Limb (tissue), 2 donors: ENCODE data around the gene SMARCB1.

Experiments used
- DNase-seq, 2 donors: peaks; one replicate each; pipeline ENCODE4 v3.0.0-alpha.2; 2016; ENCODE audit errors: extremely low spot score in 2 of 2

The SMARCB1 gene

DNA sequence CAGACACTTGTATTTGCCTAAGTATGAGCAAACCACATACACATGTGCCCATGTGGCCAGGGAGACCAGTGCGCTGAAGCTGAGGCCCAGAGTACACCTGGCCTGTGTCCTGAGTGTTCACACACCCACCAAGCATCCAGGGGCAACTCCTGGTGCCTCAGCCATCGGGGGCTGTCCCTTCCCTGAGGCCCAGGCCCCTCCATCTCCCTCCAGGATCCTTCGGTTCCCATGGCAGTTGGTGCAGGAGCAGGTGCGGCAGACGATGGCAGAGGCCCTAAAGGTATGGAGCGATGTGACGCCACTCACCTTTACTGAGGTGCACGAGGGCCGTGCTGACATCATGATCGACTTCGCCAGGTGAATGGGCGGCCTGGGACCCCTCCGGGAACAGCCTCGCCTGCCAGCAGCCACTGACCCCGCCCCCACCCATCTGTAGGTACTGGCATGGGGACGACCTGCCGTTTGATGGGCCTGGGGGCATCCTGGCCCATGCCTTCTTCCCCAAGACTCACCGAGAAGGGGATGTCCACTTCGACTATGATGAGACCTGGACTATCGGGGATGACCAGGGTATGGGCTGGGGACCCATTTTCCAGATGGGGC lies 6.5 kb upstream of the SMARCB1 start:
- DNase-seq = no peak

DNA sequence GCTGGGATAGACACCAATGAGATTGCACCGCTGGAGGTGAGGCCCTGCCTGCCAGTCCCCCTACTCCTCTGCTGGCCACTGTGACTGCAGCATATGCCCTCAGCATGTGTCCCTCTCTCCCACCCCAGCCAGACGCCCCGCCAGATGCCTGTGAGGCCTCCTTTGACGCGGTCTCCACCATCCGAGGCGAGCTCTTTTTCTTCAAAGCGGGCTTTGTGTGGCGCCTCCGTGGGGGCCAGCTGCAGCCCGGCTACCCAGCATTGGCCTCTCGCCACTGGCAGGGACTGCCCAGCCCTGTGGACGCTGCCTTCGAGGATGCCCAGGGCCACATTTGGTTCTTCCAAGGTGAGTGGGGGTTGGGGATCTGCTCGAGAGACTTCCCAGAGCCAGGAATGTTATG lies 5.7 kb upstream of the SMARCB1 start:
- peak in 1 of 2 donors; percentile 55 for DNase-seq

DNA sequence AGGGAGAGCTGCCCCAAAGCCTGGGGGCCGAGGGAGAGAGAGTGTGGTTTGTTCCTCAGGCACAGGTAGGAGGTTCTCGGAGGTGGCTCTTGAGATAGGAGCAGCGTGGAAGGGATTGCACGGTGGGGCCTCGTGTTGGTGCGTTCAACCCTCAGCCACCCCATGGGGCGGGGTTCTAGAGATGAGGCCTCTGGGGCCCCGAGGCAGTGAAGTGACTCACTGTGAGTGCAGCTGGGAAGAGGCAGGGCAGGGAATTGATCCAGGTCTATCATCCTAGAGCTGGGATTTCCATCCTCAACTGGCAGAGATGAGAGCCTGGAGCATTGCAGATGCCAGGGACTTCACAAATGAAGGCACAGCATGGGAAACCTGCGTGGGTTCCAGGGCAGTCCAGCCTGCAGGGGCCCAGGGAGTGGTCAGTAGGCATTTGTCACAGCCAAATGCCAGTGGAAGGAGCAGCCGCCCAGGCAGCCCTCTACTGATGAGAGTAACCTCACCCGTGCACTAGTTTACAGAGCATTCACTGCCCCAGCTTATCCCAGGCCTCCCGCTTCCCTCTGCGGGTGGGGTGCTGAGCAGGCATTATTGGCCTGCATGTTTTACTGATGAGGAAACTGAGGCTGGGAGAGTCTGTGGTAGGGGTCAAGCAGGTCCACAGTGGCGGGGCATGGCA lies 5.1 kb upstream of the SMARCB1 start:
- DNase-seq = no peak

DNA sequence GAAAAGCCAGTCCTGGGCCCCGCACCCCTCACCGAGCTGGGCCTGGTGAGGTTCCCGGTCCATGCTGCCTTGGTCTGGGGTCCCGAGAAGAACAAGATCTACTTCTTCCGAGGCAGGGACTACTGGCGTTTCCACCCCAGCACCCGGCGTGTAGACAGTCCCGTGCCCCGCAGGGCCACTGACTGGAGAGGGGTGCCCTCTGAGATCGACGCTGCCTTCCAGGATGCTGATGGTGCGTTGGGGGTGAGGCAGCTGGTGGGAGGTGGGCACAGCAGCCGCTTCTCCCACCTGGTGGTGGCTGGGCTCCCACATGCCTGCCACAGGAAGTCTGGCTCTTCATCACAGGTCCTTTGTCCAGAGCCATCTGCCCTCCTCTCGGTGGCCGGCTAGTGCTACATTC lies 4.5 kb upstream of the SMARCB1 start:
- DNase-seq = no peak

DNA sequence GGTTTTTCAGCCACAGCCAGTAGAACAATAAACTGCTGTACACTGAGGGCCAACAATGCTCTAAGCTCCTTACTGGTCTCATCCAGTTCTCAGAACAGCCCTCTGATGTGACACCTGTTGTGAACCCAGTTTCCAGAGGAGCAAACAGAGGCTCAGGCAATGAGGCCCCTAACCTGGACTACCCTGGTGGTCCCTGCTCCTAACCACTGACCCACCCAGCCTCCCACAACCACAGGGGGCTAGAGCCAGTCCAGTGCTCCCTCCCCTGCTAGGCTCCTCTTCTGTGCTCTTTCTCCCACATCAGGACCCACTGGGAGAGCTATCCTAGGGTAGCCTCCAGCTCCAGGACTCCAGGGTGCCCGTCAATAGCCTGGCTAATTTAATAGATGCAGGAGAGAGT lies 4.1 kb upstream of the SMARCB1 start:
- DNase-seq = no peak

DNA sequence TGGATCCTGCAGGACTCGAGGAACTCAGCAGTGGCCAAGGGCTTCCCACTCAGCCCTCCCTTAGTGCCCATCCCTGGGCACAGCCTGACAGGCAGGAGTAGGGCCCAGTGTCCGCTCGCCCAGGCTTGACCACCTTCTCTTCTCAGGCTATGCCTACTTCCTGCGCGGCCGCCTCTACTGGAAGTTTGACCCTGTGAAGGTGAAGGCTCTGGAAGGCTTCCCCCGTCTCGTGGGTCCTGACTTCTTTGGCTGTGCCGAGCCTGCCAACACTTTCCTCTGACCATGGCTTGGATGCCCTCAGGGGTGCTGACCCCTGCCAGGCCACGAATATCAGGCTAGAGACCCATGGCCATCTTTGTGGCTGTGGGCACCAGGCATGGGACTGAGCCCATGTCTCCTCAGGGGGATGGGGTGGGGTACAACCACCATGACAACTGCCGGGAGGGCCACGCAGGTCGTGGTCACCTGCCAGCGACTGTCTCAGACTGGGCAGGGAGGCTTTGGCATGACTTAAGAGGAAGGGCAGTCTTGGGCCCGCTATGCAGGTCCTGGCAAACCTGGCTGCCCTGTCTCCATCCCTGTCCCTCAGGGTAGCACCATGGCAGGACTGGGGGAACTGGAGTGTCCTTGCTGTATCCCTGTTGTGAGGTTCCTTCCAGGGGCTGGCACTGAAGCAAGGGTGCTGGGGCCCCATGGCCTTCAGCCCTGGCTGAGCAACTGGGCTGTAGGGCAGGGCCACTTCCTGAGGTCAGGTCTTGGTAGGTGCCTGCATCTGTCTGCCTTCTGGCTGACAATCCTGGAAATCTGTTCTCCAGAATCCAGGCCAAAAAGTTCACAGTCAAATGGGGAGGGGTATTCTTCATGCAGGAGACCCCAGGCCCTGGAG lies 3.3 kb upstream of the SMARCB1 start:
- peak in 1 of 2 donors; percentile 20 for DNase-seq

DNA sequence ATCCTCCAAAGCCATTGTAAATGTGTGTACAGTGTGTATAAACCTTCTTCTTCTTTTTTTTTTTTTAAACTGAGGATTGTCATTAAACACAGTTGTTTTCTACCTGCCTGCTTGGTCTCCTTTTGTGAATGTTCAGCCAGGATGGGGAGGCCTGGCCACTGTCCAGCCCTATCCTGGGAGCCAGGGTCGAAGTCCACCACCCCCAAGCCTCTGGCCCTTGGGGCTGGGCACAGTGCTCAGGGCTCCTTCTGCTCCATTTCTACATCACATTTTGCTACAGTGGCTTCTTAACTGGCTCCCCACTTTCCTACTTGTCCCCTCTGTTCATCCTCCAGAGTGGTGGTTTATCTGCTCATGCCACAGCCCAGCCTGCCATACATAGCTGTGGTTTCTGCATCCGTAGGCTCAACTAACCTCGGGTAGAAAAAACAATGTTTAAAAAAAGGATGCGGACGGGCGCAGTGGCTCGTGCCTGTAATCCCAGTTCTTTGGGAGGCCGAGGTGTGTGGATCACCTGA lies 2.5 kb upstream of the SMARCB1 start:
- DNase-seq = no peak

DNA sequence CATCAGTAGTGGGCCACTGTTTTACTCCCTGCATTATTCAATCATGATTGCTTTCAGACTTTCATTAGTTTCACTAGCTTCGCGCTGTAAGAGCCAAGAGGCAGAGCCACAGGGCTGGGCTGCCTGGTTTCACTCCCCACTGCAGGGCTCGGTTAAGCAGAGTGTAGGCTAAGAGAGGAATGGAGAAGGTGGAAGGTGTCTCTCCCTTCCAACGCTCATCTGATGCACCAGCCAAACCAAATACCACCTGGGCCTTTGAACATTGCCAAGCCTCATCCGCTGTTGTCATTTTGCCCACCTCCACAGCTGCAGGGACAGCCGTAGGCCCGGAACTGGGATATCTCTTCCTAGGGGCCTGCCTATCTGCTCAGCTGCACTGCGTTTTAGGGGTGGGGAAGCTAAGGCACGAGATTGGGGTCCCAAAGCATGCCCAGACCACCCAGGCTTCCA lies 480 bp upstream of the SMARCB1 start:
- DNase-seq = no peak

DNA sequence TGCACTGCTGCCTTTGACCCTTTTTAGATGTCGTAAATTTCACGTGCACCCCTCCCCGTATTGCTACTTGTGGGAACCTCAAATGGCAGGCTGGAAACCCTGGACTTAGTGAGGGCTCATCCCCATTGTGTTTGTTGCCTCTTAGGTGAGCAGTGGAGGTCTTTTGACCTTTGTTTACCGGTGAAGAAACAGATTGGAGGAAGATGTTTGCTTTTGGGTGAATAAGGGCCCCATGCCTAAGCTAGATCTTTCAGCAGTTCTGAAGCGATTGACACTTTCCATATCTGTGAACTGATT lies 782 bp downstream of the SMARCB1 start:
- no peak for DNase-seq

DNA sequence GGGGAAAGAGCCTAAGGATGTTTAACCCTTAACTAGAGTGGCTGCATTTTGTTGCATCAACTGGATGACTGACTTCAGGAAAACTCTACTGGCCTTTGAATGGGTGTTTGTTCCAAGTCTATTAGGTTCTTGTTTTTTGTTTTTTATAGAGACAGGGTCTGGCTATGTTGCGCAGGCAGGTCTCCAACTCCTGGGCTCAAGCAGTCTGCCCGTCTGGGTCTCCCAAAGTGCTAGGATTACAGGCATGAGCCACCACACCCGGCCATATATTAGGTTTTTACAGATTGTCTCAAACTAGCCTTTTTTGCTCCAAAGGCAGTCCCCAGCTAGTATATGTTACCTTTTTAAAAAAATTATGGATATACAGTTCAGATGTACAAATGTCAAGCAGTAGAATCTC lies 1.1 kb downstream of the SMARCB1 start:
- DNase-seq = no peak

DNA sequence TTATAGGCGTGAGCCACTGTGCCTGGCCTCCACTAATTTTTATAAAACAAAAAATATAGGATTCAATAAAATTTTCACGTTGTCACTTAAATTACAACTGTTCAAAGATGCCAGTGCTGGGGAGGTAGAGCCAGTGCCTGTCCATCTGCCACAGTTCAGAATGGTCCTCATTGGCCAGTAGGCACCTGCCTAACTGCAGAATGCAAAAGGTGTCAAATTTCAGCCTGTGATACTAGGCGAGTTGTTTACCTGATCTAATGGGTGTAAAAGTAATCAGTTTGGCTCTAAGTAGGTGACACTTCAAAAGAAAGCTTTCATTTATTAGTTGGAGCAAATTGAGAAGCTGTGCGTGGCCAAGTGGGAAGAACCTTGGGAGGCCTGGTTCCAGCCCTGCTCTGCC lies 2.4 kb downstream of the SMARCB1 start:
- no peak for DNase-seq

DNA sequence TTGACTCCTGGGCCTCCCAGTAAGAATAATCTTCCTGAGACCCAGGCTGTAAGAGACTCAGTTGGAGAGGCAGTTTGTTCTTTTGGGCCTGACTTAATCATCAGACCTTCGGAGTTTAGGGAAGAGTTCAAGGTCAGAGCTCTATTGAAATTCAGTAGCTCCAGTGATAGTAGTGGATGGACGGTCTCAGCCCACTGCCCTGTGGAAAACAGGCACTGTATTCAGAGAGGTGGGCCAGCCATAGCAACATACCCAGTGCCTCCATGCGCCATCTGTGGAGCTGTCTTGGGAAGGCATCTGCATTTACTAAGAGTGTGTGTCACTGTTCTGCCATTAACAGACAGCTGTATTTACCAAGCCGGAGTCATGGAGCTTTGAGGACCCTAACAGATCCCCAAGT lies 2.9 kb downstream of the SMARCB1 start:
- peak in 1 of 2 donors; percentile 25 for DNase-seq

DNA sequence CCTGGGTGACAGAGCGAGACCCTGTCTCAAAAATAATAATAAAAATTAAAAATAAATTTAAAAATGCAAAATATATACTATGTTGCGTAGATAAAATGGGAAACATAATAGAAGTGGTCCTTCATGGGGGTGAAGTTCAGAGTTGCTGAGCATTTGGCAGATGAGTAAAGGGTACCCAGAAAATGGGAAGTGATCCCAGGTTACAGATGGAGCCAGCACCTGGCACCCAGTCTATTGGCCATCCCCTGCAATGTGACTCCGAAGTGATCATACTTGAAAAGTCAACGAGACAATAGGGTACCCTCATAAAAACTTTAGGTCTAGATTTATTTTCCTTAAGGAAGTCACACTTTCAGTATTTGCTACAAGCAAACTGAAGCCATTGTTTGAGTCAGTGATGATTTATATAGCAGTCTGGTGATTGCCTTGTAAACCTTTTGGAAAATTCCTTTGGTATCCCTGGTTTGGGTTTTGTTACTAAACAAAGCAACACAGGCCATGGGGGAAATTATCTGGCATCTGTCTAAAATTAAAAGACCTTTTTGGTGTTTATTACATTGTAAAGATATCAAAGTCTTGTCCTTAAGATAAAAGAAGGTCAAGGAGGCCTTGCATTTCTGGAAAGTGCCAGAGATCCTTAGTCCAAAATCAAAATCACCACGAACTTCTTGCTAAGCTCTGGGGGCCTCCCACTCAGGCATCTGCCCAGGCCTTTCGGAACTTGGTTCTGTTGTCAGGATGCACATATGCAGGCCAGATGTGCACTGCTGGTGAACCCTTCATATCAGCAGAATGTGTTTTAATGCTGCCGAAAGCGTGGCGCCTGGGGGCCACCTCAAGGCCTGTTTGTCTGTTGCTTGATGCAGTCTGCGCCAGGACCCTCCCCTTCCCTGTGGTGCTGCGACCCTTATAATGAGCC lies 4.3 kb downstream of the SMARCB1 start:
- DNase-seq = peak; percentile 58 to 69

DNA sequence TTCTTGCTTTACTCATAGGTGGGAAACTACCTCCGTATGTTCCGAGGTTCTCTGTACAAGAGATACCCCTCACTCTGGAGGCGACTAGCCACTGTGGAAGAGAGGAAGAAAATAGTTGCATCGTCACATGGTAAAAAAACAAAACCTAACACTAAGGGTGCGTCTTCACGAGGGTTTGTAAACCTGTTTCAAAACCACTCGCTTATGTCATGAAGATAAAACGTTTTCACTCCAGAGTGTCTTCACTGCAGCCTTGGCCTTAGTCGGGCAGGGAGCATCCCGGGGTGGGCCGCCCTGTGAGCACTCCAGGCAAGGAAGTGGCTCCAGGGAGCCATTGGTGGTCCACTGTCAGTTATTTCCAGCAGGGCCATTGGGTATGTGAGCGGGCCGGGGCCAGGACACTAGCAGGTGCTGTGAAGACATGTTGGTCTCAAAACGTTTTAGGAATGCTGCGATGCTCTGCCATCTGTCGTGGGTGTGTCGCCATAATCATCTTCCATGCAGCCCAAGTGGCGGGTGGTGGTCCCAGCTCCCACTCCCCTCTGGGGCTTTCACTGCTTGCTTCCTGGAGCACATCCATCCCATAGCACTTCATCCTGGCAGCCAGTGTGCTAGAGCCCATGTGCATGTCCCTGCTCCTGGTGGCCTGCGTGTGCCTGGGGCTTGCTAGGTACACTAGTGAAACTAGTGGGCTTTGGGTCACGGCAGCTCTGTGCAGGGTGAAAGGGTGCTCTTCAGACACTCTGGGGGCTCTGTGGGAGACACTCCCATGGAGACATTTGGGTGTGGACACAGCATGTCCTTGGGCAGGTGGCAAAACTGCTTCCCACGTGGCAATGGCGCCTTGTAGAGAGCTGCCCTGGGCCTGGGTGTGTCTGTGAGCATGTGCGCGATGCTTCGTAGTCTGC lies 5.2 kb downstream of the SMARCB1 start:
- DNase-seq = peak in 1 of 2 donors; percentile 25

DNA sequence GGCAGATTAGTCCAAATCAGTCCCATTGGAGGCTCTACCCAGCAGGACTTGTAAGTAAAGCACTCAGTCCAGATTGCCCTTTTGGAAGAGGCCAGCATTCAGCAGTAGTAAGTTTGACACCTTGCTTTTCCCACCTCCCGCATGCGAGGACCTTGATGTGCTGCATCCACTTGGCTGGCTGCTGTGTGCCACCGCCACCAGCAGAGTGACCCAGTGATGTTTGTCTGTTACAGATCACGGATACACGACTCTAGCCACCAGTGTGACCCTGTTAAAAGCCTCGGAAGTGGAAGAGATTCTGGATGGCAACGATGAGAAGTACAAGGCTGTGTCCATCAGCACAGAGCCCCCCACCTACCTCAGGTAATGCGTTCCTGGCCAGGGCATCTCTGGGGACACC lies 6.6 kb downstream of the SMARCB1 start:
- DNase-seq = no peak

DNA sequence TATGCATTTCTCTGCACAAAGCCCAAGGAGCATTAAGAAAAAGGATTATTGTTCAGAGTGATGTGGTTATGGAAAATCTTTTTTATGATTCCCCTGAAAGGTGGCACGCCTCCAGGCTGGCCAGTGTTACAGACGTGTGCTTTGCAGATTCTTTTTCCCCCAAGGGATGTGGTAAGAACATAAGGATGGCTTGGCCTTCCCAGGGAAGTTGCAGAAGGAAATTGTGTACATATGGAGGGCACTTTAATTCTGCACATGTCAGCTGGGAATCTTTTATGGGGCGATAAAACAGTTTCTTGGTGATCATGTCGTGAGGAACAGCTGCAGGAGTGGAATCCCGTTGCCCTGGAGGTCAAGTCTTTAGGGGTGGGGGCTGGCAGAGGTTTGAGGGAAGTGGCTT lies 9.7 kb downstream of the SMARCB1 start:
- DNase-seq = peak; percentile 57 to 68

DNA sequence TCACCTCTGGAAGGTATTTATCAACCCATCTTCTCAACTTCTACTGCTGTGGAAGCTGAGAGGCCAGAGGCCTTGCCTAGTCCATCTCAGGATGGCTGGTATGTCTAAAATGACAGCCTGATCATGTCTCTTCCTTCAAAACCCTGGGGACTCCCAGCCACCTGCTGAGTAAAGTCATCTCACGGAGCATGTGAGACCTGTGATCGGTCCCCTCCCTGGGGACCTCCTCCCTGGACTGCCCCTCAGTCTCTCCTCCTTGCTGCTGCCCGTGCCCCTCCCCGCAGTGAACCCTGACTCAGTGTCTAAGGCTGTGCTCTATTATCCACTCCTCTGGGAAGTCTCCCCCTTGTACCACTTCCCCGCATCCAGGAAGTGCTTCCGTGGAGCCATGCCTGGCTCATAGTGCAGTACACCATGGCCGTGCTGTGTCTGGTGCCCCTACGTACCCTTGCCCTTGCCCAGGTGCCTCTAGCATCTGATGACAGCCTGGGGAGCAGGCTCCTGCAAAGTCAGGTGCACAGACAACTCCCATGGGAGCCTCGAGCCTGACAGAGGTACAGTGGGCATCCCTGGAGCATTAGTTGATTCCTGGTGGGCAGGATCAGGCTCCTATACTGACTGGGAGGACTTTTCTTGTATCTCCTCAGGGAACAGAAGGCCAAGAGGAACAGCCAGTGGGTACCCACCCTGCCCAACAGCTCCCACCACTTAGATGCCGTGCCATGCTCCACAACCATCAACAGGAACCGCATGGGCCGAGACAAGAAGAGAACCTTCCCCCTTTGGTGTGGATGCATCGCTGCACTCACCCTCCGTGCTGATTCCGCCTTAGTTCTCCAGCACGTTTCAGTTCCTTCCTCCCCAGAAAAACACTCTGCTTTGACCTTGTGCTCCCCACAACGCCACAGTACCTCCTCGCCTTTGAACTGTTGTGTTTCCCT lies 13.8 kb downstream of the SMARCB1 start:
- DNase-seq = no peak

DNA sequence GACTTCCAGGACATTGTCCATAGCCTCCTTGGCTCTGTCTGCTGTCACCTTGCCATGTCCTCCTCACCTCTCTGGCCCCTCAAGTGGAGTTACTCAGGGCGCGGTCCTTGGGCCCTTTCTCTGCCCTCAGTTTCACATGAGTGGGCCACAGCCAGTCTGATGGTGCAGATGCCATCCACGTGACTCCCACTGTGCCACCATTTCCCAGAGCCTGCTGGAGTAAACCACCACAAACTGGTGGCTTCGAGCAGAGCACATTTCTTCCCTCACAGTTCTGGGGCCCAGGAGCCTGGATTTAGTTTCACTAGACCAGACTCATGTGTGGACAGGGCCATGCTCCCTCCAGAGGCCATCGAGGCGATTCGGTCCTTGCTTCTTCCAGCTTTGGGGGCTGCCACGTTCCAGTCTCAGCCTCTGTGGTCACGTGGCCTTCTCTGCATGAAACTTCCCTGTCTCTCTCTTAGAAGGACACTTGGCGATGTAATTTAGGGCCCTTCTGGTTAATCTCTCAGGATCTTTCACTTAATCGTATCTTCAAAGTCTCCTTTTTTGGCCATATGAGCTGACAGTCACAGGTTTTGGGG lies 14.6 kb downstream of the SMARCB1 start:
- no peak for DNase-seq

DNA sequence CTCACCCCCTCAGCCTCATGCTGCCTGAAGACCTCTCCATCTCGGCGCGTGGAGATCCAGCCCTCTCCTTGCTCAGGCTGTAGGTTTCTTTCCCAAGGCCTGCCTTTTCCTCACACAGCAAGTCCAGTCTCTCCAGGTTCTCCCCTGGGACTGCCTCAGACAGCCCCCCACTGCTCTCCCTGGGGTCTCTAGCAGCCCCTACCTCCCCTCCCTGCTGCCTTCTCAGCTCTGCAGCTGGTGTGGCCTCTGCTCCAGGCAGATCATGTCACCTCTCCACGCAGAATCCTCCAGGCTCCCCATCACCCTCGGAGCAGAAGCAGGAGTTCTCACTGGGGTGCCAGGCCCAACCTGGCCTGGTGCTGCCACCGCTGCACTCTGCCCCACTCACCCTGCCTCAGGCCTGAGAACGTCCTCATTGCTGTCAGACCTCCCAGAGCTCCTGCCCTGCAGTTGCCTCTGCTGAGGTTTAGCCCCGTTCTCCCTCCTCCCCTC lies 15.2 kb downstream of the SMARCB1 start:
- DNase-seq = no peak
